Endothelial cell of umbilical vein (primary cell): ENCODE measurements around the gene TMEM175. TPM values are rescaled to one million over a fixed set of nuclear protein-coding genes. Genes with fewer than 3 reads are reported as not detected.

ENCODE experiments used
- BruUV-seq: library from RNA; stranded (reverse); fragments of 400-500 nt; replicated peaks from 2 replicates; lab custom pipeline; 2021; lab: Mats Ljungman, UMichigan
- CTCF ChIA-PET: fragments of 300-600, 350-600 bp; sonication (Branson Sonifier 250); formaldehyde crosslinking; loops from one replicate; lab custom pipeline; 2021; ENCODE audit warnings: antibody characterized with exemption, inconsistent platforms; lab: Charles Lee
- POLR2A ChIA-PET: fragments of 300-600, 350-600 bp; sonication (Branson Sonifier 250); formaldehyde crosslinking; loops from one replicate; lab custom pipeline; 2021; ENCODE audit warnings: antibody characterized with exemption, inconsistent platforms; lab: Charles Lee
- DNase-seq: peaks from one replicate; pipeline ENCODE4 v3.0.0-alpha.2; 2011; ENCODE audit warnings: low read depth, low spot score
- FAIRE-seq: peaks from 2 replicates; lab custom pipeline; 2011; peaks lifted over from hg19 to GRCh38; lab: Jason Lieb, UNC
- H2AFZ ChIP-seq: 2 replicates; pipeline ENCODE4 v1.6.0; 2012; ENCODE audit warnings: low read depth, low read length, control low read depth, inconsistent platforms
- H3K27ac ChIP-seq: 2 replicates; pipeline ENCODE4 v1.5.1; 2011; ENCODE audit warnings: low read depth, mild to moderate bottlenecking, control low read depth, low read length, moderate library complexity; ENCODE audit not compliant: insufficient read depth
- H3K27me3 ChIP-seq, 2 experiments: 2 replicates each; pipeline versions ENCODE4 v1.6.0 to v1.6.1; 2011; ENCODE audit warnings: low read length in 2 of 2, mixed read lengths in 1 of 2; ENCODE audit not compliant: control insufficient read depth in 2 of 2, insufficient read depth in 2 of 2
- H3K36me3 ChIP-seq, 2 experiments: 2 replicates in 1 of 2; 3 replicates in 1 of 2; pipeline ENCODE4 v1.5.1; 2011; ENCODE audit warnings: low read length in 2 of 2, mild to moderate bottlenecking in 1 of 2, moderate library complexity in 1 of 2; ENCODE audit not compliant: control insufficient read depth in 2 of 2, insufficient read depth in 2 of 2; ENCODE audit errors: extremely low read depth in 1 of 2
- H3K4me1 ChIP-seq: 3 replicates; pipeline ENCODE4 v1.5.1; 2011; ENCODE audit warnings: mild to moderate bottlenecking, low read length; ENCODE audit not compliant: control insufficient read depth, insufficient read depth; ENCODE audit errors: extremely low read depth
- H3K4me2 ChIP-seq: 2 replicates; pipeline ENCODE4 v1.6.1; 2011; ENCODE audit warnings: low read length, control low read depth, mixed read lengths; ENCODE audit not compliant: insufficient read depth
- H3K4me3 ChIP-seq, 3 experiments: fragments of 200-600 bp in 1 of 3; sonication (generic), shearing (Covaris generic) in 1 of 3; replicated peaks in 1 of 3; 2 replicates each; pipeline ENCODE4 v1.5.1; 2011 to 2016; ENCODE audit warnings: control low read depth in 3 of 3, low read length in 3 of 3, mild to moderate bottlenecking in 2 of 3, inconsistent platforms in 1 of 3, low read depth in 1 of 3, moderate library complexity in 1 of 3; ENCODE audit not compliant: insufficient read depth in 1 of 3
- H3K79me2 ChIP-seq: 2 replicates; pipeline ENCODE4 v1.6.0; 2012; ENCODE audit warnings: low read length, inconsistent platforms; ENCODE audit not compliant: control insufficient read depth, insufficient read depth
- H3K9ac ChIP-seq: replicated peaks from 2 replicates; pipeline ENCODE3; 2011; ENCODE audit warnings: low read length, control low read depth; ENCODE audit not compliant: insufficient read depth; ENCODE audit errors: extremely low read depth
- H3K9me1 ChIP-seq: replicated peaks from 3 replicates; pipeline ENCODE4 v1.6.0; 2011; ENCODE audit warnings: mild to moderate bottlenecking, low read length; ENCODE audit not compliant: control insufficient read depth, insufficient read depth; ENCODE audit errors: extremely low read depth
- H3K9me3 ChIP-seq: replicated peaks from 2 replicates; pipeline ENCODE4 v1.5.1; 2012; ENCODE audit warnings: low read length, inconsistent platforms; ENCODE audit not compliant: control insufficient read depth, insufficient read depth
- H4K20me1 ChIP-seq: replicated peaks from 2 replicates; pipeline ENCODE3; 2011; ENCODE audit warnings: mild to moderate bottlenecking, low read length; ENCODE audit not compliant: control insufficient read depth, insufficient read depth; ENCODE audit errors: extremely low read depth
- CTCF ChIP-seq, 2 donors: IDR thresholded peaks; 1 replicate in 1 of 2; 2 replicates in 1 of 2; pipeline ENCODE4 v1.5.1; 2011; ENCODE audit warnings: low read length in 2 of 2, mild to moderate bottlenecking in 2 of 2, moderate library complexity in 2 of 2, control low read depth in 1 of 2, inconsistent platforms in 1 of 2, low read depth in 1 of 2; ENCODE audit not compliant: insufficient read depth in 1 of 2; ENCODE audit errors: extremely low read depth in 1 of 2
- EZH2 ChIP-seq: IDR thresholded peaks from 2 replicates; pipeline ENCODE4 v1.6.1; 2012; ENCODE audit warnings: borderline replicate concordance, low read depth, mild to moderate bottlenecking, moderate library complexity, low read length, inconsistent platforms; ENCODE audit not compliant: severe bottlenecking
- FOS ChIP-seq: IDR thresholded peaks from 2 replicates; pipeline ENCODE4 v1.6.1; 2011; ENCODE audit warnings: mild to moderate bottlenecking, low read length, moderate library complexity, borderline replicate concordance; ENCODE audit not compliant: insufficient read depth
- GATA2 ChIP-seq: IDR thresholded peaks from 2 replicates; pipeline ENCODE4 v1.7.0; 2011; ENCODE audit warnings: low read depth, mild to moderate bottlenecking, moderate library complexity, mixed read lengths, low read length; ENCODE audit not compliant: insufficient read length, insufficient read depth
- JUN ChIP-seq: IDR thresholded peaks from 2 replicates; pipeline ENCODE4 v1.6.1; 2011; ENCODE audit warnings: borderline replicate concordance, low read depth; ENCODE audit not compliant: insufficient read length, insufficient read depth
- MAX ChIP-seq: IDR thresholded peaks from 2 replicates; pipeline ENCODE4 v1.6.1; 2011; ENCODE audit not compliant: insufficient read depth, insufficient read length
- MYC ChIP-seq: IDR thresholded peaks from one replicate; pipeline ENCODE4 v1.6.1; 2011; ENCODE audit warnings: mild to moderate bottlenecking, low read depth, low read length
- POLR2A ChIP-seq: IDR thresholded peaks from 2 replicates; pipeline ENCODE4 v1.6.1; 2012; ENCODE audit warnings: low read depth, mild to moderate bottlenecking, control low read depth, low read length
- POLR2AphosphoS5 ChIP-seq: IDR thresholded peaks from 2 replicates; pipeline ENCODE4 v1.6.1; 2012; ENCODE audit warnings: low read depth, mild to moderate bottlenecking, control low read depth, low read length, moderate library complexity; ENCODE audit not compliant: insufficient read depth
- dilution Hi-C: fragments of 300-500 bp; cut with MboI; formaldehyde crosslinking; loops from one replicate; pipeline ENCODE4 v1.15.0; 2019; ENCODE audit warnings: low sequenced_read_pairs; ENCODE audit not compliant: extremely low pct_ligation_motif_present
- intact Hi-C: fragments of 100-400 bp; cut with micrococcal nuclease; formaldehyde crosslinking; loops from one replicate; pipeline ENCODE4 v1.10.0; 2022
- polyA plus RNA-seq, 4 experiments: library from polyadenylated mRNA; depleted of rRNA in 3 of 4; stranded (reverse) in 3 of 4; unstranded in 1 of 4; fragments of >200 nt; gene quantifications; 2 replicates each; pipeline versions ENCODE4 v1.2.1 to v1.2.3, GENCODE V29; 2011 to 2012; ENCODE audit warnings: missing spikeins in 1 of 4
- total RNA-seq: library from RNA; stranded (reverse); gene quantifications from 2 replicates; pipeline ENCODE4 v1.2.3, GENCODE V29; 2021

Gene TMEM175
- total and polyA plus RNA-seq, 2 donors (not counting 3 experiments of a cell fraction or from before 2014, with no cell fraction given): 21.9 to 80.1 TPM

DNA sequence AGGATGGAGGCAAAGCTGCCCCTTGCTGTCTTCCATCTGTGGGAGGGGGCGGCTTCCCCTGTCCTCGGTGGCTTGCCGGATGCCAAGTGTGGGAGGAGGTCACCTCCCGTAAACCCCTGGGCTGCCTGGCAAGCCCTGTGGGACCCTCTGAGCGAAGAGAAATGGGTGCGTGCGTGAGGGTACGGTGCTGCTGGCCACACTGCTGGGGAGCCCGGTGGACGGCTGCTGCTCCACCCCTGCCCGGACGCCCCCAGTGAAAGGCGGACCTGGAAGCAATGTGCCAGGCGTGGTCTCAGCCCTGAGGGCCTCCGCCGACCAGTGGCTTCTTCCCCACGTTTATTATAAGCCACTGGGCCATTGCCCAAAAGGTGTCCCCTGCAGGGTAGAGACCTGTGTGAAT is 50.0 kb downstream of the TMEM175 start:
- no peak overlapping the region for H2AFZ ChIP-seq
- no peak for FAIRE-seq
- dilution Hi-C loops (no loop called here), intact Hi-C loops (no loop called here)
- no peaks in the 10 kb centered on the region for H3K27me3 ChIP-seq
- H3K4me1 ChIP-seq: peaks cover 27% of the 10 kb centered on the region
- CTCF ChIA-PET: no interaction called here
- TF ChIP-seq GATA2: no peak
- TF ChIP-seq POLR2AphosphoS5: no peak
- TF ChIP-seq MYC: no peak
- no peaks in the 10 kb centered on the region for H4K20me1 ChIP-seq
- no peak overlapping the region for H3K4me3 ChIP-seq
- H3K27ac ChIP-seq: no peak overlapping the region
- H3K9ac ChIP-seq: no peak overlapping the region
- H3K4me2 ChIP-seq: no peak overlapping the region
- no TSS peak for BruUV-seq
- H3K9me3 ChIP-seq: no peaks in the 10 kb centered on the region
- H3K36me3 ChIP-seq: no peaks in the 10 kb centered on the region
- H3K9me1 ChIP-seq: no peaks in the 10 kb centered on the region
- POLR2A ChIA-PET: no interaction called here
- no peak for DNase-seq
- no peaks in the 10 kb centered on the region for H3K79me2 ChIP-seq

DNA sequence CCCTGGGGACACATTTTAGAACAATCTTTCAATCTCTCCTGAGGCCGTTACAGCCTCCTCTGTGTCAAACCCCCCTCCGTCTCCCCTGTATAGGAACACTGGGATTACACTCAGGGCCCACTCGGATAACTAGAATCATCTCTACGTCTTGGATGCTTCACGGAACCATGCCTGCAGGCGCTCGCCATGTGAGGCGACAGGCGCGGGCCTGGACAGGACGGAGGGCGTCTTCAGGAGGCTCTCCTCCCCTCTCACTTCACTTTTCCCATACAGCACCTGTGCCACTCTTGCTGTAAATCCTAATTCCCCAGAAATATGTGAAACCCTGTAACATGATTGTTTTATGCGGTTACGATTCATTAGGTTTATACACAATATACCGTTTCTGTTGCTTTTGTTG is 50.6 kb downstream of the TMEM175 start:
- dilution Hi-C loops: no loop called here
- no peak for FAIRE-seq
- H3K27ac ChIP-seq: no peak overlapping the region

More for the DNA sequence above, 50.6 kb downstream of the TMEM175 start:
- ChIA-PET POLR2A (no interaction called here), CTCF (no interaction called here)
- Histone ChIP-seq H3K9ac (no peak overlapping the region), H3K36me3 (no peaks in the 10 kb centered on the region), H3K27me3 (no peaks in the 10 kb centered on the region), H3K4me3 (no peak overlapping the region), H3K4me2 (no peak overlapping the region), H3K9me1 (no peaks in the 10 kb centered on the region), H3K9me3 (no peaks in the 10 kb centered on the region), H4K20me1 (no peaks in the 10 kb centered on the region), H3K79me2 (no peaks in the 10 kb centered on the region), H3K4me1 (peaks cover 27% of the 10 kb centered on the region), H2AFZ (no peak overlapping the region)
- no TSS peak for BruUV-seq
- no peak for DNase-seq
- intact Hi-C loops: no loop called here
- no peak for TF ChIP-seq POLR2AphosphoS5
- no peak for TF ChIP-seq GATA2
- TF ChIP-seq MYC: no peak
- no peak for TF ChIP-seq EZH2
- TF ChIP-seq JUN: no peak
- TF ChIP-seq MAX: no peak
- no peak for TF ChIP-seq POLR2A
- no peak for TF ChIP-seq FOS
- TF ChIP-seq CTCF (IDR thresholded peaks at IDR 0.05; ENCODE audit: extremely low read depth in 1 of 2, insufficient read depth in 1 of 2, low read depth in 1 of 2, low read length in 2 of 2): no peak
